Measurements from ENCODE around the gene ITGB5. TPM values are rescaled to one million over a fixed set of nuclear protein-coding genes. Genes with fewer than 3 reads are reported as not detected.
A peak's percentile ranks its signal among the peaks of the same experiment; 100 is the strongest.

The ITGB5 gene
- total RNA-seq, 2 experiments from 2014 or later, result not detected

DNA sequence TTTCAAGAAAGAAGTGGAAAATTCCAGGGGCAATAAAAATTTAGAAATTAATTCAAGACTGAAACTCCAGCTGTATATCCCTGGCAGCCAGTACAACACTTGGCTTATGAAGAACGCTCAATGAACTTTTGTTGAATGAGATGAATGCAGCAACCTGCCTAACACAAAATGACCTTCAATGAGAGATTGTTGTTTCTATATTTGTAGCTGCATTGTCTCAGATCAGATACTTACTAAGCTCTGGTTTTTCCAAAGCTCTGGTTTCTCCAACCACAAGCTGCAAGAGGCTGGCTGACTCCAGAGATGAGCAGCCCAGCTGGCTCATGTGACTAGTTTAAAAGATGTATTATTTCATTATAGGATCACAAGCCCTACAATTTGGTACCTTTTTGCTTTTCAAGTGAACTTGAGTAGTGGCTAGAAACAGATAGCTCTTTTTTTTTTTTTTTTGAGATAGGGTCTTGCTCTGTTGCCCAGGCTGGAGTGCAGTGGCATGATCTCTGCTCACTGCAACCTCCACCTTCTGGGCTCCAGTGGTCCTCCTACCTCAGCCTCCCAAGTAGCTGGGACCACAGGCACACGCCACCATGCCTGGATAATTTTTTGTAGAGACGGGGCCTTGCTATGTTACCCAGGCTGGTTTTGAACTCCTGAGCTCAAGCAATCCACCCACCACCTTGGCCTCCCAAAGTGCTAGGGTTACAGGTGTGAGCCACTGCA is 99.5 kb downstream of the ITGB5 start:
- Histone ChIP-seq H3K4me1 (ENCODE audit: insufficient read depth, low read length, poor library complexity, severe bottlenecking) (no peaks in the 10 kb centered on the region), H3K36me3 (ENCODE audit: insufficient read depth, low read length) (no peaks in the 10 kb centered on the region), H3K4me2 (ENCODE audit: low read length) (no peak overlapping the region), H2AFZ (ENCODE audit: low read length) (no peak overlapping the region), H3K9me3 (ENCODE audit: low read length) (no peaks in the 10 kb centered on the region), H3K27ac (ENCODE audit: low read depth, low read length, poor library complexity, severe bottlenecking) (no peak overlapping the region), H3K9me2 (ENCODE audit: insufficient read depth, low read length) (no peaks in the 10 kb centered on the region), H4K20me1 (ENCODE audit: insufficient read depth, low read length) (no peaks in the 10 kb centered on the region), H3K79me2 (ENCODE audit: insufficient read depth, low read depth, low read length) (no peaks in the 10 kb centered on the region), H3K4me3 (ENCODE audit: low read depth, low read length, poor library complexity, severe bottlenecking) (no peak overlapping the region)
- intact Hi-C loops (cut with micrococcal nuclease; ENCODE audit: unreplicated experiment), result no loop called here
- TF ChIP-seq, protein P1, sequence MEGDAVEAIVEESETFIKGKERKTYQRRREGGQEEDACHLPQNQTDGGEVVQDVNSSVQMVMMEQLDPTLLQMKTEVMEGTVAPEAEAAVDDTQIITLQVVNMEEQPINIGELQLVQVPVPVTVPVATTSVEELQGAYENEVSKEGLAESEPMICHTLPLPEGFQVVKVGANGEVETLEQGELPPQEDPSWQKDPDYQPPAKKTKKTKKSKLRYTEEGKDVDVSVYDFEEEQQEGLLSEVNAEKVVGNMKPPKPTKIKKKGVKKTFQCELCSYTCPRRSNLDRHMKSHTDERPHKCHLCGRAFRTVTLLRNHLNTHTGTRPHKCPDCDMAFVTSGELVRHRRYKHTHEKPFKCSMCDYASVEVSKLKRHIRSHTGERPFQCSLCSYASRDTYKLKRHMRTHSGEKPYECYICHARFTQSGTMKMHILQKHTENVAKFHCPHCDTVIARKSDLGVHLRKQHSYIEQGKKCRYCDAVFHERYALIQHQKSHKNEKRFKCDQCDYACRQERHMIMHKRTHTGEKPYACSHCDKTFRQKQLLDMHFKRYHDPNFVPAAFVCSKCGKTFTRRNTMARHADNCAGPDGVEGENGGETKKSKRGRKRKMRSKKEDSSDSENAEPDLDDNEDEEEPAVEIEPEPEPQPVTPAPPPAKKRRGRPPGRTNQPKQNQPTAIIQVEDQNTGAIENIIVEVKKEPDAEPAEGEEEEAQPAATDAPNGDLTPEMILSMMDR (conservative IDR thresholded peaks at IDR 0.05; ENCODE audit: low read length), result no peak
- TF ChIP-seq EZH2phosphoT487 (IDR thresholded peaks at IDR 0.05; ENCODE audit: borderline replicate concordance, low read depth, low read length), result no peak
- CTCF ChIA-PET (ENCODE audit: unreplicated experiment), result no interaction called here
- no TSS peak for BruUV-seq (replicated peaks)
- POLR2A ChIA-PET, result no interaction called here
- DNase-seq (ENCODE audit: low spot score), result no peak

GRCh38 chr3:124786511-124787241 is 100.5 kb downstream of the ITGB5 start:
- Histone ChIP-seq H3K36me3 (ENCODE audit: insufficient read depth, low read length) (no peaks in the 10 kb centered on the region), H3K9me3 (ENCODE audit: low read length) (no peaks in the 10 kb centered on the region), H2AFZ (ENCODE audit: low read length) (no peak overlapping the region), H4K20me1 (ENCODE audit: insufficient read depth, low read length) (no peaks in the 10 kb centered on the region), H3K4me1 (ENCODE audit: insufficient read depth, low read length, poor library complexity, severe bottlenecking) (no peaks in the 10 kb centered on the region), H3K4me3 (ENCODE audit: low read depth, low read length, poor library complexity, severe bottlenecking) (no peak overlapping the region), H3K27ac (ENCODE audit: low read depth, low read length, poor library complexity, severe bottlenecking) (no peak overlapping the region), H3K79me2 (ENCODE audit: insufficient read depth, low read depth, low read length) (no peaks in the 10 kb centered on the region), H3K4me2 (ENCODE audit: low read length) (no peak overlapping the region), H3K9me2 (ENCODE audit: insufficient read depth, low read length) (no peaks in the 10 kb centered on the region)
- TF ChIP-seq, protein P1 (conservative IDR thresholded peaks at IDR 0.05; ENCODE audit: low read length), result peak; percentile 41; the same call in 1 of the 2 replicates
- no peak for TF ChIP-seq EZH2phosphoT487 (IDR thresholded peaks at IDR 0.05; ENCODE audit: borderline replicate concordance, low read depth, low read length)
- intact Hi-C loops (cut with micrococcal nuclease; ENCODE audit: unreplicated experiment), result no loop called here
- DNase-seq (ENCODE audit: low spot score), result no peak
- ChIA-PET POLR2A (interaction anchor here (0.6 to 0.7 kb wide), 2 partner anchors 23 to 37 kb away, joined by 3 read pairs; no protein-coding TSS in a partner anchor), CTCF (ENCODE audit: unreplicated experiment) (no interaction called here)
- BruUV-seq (replicated peaks), result no TSS peak

- no TSS peak for BruUV-seq (replicated peaks)
- no peak overlapping the region for H2AFZ ChIP-seq (ENCODE audit: low read length)
These were observed 101.2 kb downstream of the ITGB5 start for GRCh38 chr3:124785973-124786372.

More at GRCh38 chr3:124785973-124786372, 101.2 kb downstream of the ITGB5 start:
- H3K9me3 ChIP-seq (ENCODE audit: low read length), result no peaks in the 10 kb centered on the region
- no peak overlapping the region for H3K4me3 ChIP-seq (ENCODE audit: low read depth, low read length, poor library complexity, severe bottlenecking)
- H3K9me2 ChIP-seq (ENCODE audit: insufficient read depth, low read length), result no peaks in the 10 kb centered on the region
- intact Hi-C loops (cut with micrococcal nuclease; ENCODE audit: unreplicated experiment), result no loop called here
- H3K79me2 ChIP-seq (ENCODE audit: insufficient read depth, low read depth, low read length), result no peaks in the 10 kb centered on the region
- POLR2A ChIA-PET, result interaction anchor here (0.6 to 0.7 kb wide), 2 partner anchors 22 to 38 kb away, joined by 3 read pairs; no protein-coding TSS in a partner anchor
- H3K36me3 ChIP-seq (ENCODE audit: insufficient read depth, low read length), result no peaks in the 10 kb centered on the region
- no peaks in the 10 kb centered on the region for H4K20me1 ChIP-seq (ENCODE audit: insufficient read depth, low read length)
- CTCF ChIA-PET (ENCODE audit: unreplicated experiment), result no interaction called here
- no peak for DNase-seq (ENCODE audit: low spot score)
- no peak overlapping the region for H3K4me2 ChIP-seq (ENCODE audit: low read length)
- no peaks in the 10 kb centered on the region for H3K4me1 ChIP-seq (ENCODE audit: insufficient read depth, low read length, poor library complexity, severe bottlenecking)
- H3K27ac ChIP-seq (ENCODE audit: low read depth, low read length, poor library complexity, severe bottlenecking), result no peak overlapping the region
- TF ChIP-seq EZH2phosphoT487 (IDR thresholded peaks at IDR 0.05; ENCODE audit: borderline replicate concordance, low read depth, low read length), result no peak
- TF ChIP-seq, protein P1 (conservative IDR thresholded peaks at IDR 0.05; ENCODE audit: low read length), result no peak
